ENCODE data around the gene ZNF710.

The ZNF710 gene

GRCh38 chr15:90036806-90037510 lies 35.8 kb downstream of the ZNF710 start:
- H3K4me3 ChIP-seq (ENCODE audit: low read depth, low read length): no peak overlapping the region
- TF ChIP-seq, protein P1, sequence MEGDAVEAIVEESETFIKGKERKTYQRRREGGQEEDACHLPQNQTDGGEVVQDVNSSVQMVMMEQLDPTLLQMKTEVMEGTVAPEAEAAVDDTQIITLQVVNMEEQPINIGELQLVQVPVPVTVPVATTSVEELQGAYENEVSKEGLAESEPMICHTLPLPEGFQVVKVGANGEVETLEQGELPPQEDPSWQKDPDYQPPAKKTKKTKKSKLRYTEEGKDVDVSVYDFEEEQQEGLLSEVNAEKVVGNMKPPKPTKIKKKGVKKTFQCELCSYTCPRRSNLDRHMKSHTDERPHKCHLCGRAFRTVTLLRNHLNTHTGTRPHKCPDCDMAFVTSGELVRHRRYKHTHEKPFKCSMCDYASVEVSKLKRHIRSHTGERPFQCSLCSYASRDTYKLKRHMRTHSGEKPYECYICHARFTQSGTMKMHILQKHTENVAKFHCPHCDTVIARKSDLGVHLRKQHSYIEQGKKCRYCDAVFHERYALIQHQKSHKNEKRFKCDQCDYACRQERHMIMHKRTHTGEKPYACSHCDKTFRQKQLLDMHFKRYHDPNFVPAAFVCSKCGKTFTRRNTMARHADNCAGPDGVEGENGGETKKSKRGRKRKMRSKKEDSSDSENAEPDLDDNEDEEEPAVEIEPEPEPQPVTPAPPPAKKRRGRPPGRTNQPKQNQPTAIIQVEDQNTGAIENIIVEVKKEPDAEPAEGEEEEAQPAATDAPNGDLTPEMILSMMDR (IDR thresholded peaks at IDR 0.05; ENCODE audit: insufficient read depth, low read length, missing control alignments): no peak
- POLR2A ChIA-PET: no interaction called here
- CTCF ChIA-PET: interaction anchor here (1.0 to 3.8 kb wide), 3 partner anchors 33 to 162 kb away, joined by 3 to 16 read pairs (median 3); no protein-coding TSS in a partner anchor
- DNase-seq (ENCODE audit: low read depth, low spot score): no peak

- ChIA-PET CTCF (interaction anchor here (1.2 kb wide), 1 partner anchor 33 kb away, joined by 3 read pairs; no protein-coding TSS in a partner anchor), POLR2A (no interaction called here)
- no peak for DNase-seq (ENCODE audit: low read depth, low spot score)
- H3K4me3 ChIP-seq (ENCODE audit: low read depth, low read length): no peak overlapping the region
- TF ChIP-seq, protein P1 (IDR thresholded peaks at IDR 0.05; ENCODE audit: insufficient read depth, low read length, missing control alignments): no peak
These were observed 36.4 kb downstream of the ZNF710 start for GRCh38 chr15:90037511-90037860.

GRCh38 chr15:90037961-90038631 lies 37.0 kb downstream of the ZNF710 start:
- POLR2A ChIA-PET: no interaction called here
- no peak overlapping the region for H3K4me3 ChIP-seq (ENCODE audit: low read depth, low read length)
- TF ChIP-seq, protein P1 (IDR thresholded peaks at IDR 0.05; ENCODE audit: insufficient read depth, low read length, missing control alignments): no peak
- CTCF ChIA-PET: interaction anchor here (1.2 kb wide), 1 partner anchor 32 kb away, joined by 3 read pairs; no protein-coding TSS in a partner anchor
- DNase-seq (ENCODE audit: low read depth, low spot score): no peak

DNA sequence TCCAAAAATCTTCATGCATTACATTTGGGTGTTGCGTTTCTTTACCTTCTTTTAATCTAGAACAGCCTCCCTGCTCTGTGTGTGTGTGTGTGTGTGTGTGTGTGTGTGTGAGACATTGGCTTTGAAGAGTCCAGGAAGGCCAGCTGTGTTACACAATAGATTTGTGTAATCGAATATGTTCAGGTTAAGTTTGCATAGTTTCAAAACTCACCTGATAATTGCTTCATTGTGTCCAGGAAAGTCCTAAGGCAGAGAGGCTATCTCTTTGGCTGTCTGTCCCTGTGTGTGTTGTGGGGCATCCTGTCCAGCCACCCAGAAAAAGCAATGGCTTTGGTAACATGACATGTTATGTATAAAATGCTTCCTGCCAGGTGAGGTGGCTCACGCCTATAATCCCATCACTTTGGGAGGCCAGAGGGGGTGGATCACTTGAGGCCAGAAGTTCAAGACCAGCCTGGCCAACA lies 37.5 kb downstream of the ZNF710 start:
- DNase-seq (ENCODE audit: low read depth, low spot score): no peak
- CTCF ChIA-PET: no interaction called here
- TF ChIP-seq, protein P1 (IDR thresholded peaks at IDR 0.05; ENCODE audit: insufficient read depth, low read length, missing control alignments): no peak
- H3K4me3 ChIP-seq (ENCODE audit: low read depth, low read length): no peak overlapping the region
- POLR2A ChIA-PET: no interaction called here

DNA sequence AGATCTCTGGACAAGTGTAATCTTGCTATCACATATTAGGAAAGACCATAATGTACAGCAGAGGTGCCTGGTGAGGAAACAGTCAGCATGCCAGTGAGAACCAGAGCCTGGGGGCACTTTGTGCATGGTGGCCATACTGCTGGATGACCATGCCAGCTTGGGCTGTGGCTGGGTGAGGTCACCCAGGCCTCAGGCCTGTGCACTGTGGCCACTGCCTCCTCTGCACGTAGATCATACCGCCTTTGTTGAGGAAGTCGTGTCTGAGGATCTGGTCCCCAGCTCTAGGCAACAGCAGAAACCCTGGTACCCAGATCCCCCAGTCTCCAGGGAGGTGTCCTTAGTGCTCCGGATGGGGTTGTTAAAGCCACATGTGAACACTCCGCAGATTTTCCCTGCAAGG lies 38.9 kb downstream of the ZNF710 start:
- H3K4me3 ChIP-seq (ENCODE audit: low read depth, low read length): no peak overlapping the region
- TF ChIP-seq, protein P1 (IDR thresholded peaks at IDR 0.05; ENCODE audit: insufficient read depth, low read length, missing control alignments): no peak
- ChIA-PET CTCF (no interaction called here), POLR2A (no interaction called here)
- no peak for DNase-seq (ENCODE audit: low read depth, low spot score)

- TF ChIP-seq, protein P1 (IDR thresholded peaks at IDR 0.05; ENCODE audit: insufficient read depth, low read length, missing control alignments): no peak
- ChIA-PET CTCF (no interaction called here), POLR2A (no interaction called here)
- DNase-seq (ENCODE audit: low read depth, low spot score): no peak
- H3K4me3 ChIP-seq (ENCODE audit: low read depth, low read length): no peak overlapping the region
These were observed 39.5 kb downstream of the ZNF710 start for GRCh38 chr15:90040618-90041017.
